ENCODE results near the gene CAMK1D.
"Not testable (repeated sequence)": the region's sequence is repeated elsewhere in the genome, so short reads cannot be mapped to it uniquely, and the experiment has no call there.

Gene CAMK1D

DNA sequence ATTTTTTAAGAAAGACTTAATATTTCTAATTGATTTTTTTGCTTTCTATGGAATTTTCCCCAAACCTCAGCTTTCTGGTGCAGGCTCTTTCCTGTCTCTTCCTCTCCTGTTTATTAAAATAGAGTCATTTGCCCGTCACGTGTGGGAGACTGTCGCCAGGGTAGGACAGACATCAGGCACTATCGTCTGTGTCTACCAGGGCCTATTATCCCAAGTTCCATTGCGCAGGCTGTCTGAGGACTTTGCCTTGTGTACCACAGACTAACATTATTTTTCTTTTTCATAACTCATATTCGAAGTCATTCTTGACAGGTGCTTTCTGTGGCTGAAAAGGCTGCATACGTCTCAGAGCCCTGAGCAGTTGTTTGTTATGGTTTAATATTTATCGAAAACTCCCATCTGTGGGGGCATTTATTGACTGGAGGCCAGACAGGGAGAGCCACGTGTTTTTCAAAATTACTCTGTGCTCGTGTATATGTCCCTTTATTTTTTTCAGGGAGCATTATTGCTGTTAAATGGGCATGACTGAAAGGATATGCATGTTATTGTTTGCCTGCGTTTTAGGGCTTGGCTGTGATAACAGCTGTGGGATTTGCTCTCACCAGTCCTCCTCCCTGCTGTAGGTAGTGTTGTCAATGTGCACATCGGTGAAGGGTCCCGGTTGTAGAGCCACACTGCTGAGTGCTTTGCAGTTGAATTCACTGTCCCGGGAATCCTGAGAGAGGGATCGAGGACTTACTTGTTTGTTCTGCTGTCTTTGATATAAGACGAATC is 89.8 kb downstream of the CAMK1D start:
- no peak for DNase-seq (ENCODE audit: low read depth, low spot score)
- TF ChIP-seq, protein P1, sequence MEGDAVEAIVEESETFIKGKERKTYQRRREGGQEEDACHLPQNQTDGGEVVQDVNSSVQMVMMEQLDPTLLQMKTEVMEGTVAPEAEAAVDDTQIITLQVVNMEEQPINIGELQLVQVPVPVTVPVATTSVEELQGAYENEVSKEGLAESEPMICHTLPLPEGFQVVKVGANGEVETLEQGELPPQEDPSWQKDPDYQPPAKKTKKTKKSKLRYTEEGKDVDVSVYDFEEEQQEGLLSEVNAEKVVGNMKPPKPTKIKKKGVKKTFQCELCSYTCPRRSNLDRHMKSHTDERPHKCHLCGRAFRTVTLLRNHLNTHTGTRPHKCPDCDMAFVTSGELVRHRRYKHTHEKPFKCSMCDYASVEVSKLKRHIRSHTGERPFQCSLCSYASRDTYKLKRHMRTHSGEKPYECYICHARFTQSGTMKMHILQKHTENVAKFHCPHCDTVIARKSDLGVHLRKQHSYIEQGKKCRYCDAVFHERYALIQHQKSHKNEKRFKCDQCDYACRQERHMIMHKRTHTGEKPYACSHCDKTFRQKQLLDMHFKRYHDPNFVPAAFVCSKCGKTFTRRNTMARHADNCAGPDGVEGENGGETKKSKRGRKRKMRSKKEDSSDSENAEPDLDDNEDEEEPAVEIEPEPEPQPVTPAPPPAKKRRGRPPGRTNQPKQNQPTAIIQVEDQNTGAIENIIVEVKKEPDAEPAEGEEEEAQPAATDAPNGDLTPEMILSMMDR (IDR thresholded peaks at IDR 0.05; ENCODE audit: low read depth, low read length): no peak
- no peak overlapping the region for H3K4me3 ChIP-seq (ENCODE audit: low read depth, low read length)
- in situ Hi-C loops (cut with HindIII; ENCODE audit: low sequenced_read_pairs): no loop called here

DNA sequence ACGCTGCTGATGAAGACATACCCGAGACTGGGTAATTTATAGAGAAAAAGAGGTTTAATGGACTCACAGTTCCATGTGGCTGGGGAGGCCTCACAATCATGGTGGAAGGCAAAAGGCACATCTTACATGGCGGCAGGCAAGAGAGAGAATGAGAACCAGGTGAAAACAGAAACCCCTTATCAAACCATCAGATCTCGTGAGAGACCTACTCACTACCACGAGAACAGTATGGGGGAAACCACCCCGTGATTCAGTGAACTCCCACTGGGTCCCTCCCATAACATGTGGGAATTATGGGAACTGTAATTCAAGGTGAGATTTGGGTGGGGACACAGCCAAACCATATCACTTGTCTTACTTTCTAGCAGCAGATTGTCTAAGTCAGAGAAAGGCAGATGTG is 90.4 kb downstream of the CAMK1D start:
- H3K4me3 ChIP-seq (ENCODE audit: low read depth, low read length); in situ Hi-C loops (cut with HindIII; ENCODE audit: low sequenced_read_pairs); DNase-seq (ENCODE audit: low read depth, low spot score): not testable (repeated sequence)

DNA sequence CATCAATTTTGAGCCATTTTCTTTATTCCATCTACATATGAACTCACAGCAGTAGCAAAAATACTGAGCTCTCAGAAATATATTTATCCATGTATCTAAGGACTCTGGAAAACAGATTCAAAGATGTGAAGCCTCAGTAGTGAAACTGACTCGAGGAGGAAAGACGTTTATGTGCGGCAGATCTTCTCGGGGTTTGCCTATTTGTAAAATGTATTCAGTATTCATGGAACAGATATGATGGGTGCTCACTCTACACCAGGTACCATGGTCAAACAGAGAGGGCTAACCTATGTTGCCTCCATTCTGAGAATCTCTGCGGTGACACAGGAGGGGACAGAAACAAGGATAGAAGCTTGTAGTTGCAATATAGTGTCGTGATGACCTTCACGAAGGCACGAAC is 93.7 kb downstream of the CAMK1D start:
- no peak overlapping the region for H3K4me3 ChIP-seq (ENCODE audit: low read depth, low read length)
- TF ChIP-seq, protein P1 (IDR thresholded peaks at IDR 0.05; ENCODE audit: low read depth, low read length): no peak
- in situ Hi-C loops (cut with HindIII; ENCODE audit: low sequenced_read_pairs): no loop called here
- DNase-seq (ENCODE audit: low read depth, low spot score): no peak

DNA sequence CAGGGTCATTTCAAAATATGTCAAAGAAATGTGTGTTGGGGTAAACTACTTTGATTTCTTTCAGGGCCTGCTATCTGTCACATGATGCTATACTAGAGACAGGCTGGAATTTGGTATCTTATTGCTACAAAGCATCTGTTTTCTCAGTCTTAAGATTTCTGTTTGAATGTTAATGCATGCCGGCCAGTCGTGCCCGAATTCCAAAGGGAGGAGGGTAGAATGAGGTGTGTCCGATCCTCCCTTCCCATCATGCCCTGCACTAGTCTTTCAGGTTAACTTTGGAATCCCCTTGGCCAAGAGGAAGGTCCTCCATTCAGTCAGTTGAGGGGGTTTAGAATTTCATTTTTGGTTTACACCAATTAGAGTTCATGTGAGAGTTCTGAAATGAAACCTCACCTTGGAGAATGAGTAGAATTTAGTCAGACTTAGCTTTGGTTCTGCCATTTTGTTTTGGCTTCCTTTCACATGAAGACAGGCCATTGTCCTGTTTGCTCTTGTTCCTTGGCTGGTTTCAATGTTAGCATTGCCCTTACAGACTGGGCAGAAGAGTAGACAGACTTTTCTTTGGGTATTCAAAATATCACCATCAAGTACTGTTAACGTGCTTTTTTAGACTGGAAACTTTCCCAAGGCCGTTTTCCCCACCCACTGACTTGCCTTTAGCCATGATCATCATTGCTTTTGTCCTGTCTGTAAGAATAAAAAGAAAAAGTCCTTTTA is 95.8 kb downstream of the CAMK1D start:
- in situ Hi-C loops (cut with HindIII; ENCODE audit: low sequenced_read_pairs): no loop called here
- no peak for DNase-seq (ENCODE audit: low read depth, low spot score)
- TF ChIP-seq, protein P1 (IDR thresholded peaks at IDR 0.05; ENCODE audit: low read depth, low read length): no peak
- no peak overlapping the region for H3K4me3 ChIP-seq (ENCODE audit: low read depth, low read length)

DNA sequence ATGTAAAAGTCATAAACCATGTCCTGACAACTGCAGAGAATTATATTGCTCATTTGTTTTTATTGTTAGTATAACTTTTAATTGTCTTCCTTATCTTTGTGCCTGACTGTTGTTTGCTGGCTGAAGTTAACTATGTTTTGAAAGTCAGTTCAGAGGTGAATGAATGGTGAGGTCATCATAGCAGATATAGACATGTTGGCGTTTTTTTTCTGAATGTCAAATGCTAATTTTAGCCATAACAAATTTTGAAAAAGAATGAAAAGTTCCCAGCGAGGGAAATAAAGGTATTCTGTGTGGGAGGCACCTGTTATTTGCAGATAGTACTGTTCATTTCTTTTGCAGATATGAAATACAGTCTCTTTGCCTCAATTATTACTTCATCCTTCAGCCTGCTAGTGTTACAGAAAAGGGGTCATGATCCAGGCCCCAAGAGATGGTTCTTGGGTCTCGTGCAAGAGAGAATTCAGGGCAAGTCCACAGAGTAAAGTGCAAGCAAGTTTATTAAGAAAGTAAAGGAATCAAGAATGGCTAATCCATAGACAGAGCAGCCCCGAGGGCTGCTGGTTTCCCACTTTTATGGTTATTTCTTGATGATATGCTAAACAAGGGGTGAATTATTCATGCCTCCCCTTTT is 96.5 kb downstream of the CAMK1D start:
- H3K4me3 ChIP-seq (ENCODE audit: low read depth, low read length): no peak overlapping the region
- in situ Hi-C loops (cut with HindIII; ENCODE audit: low sequenced_read_pairs): no loop called here
- TF ChIP-seq, protein P1 (IDR thresholded peaks at IDR 0.05; ENCODE audit: low read depth, low read length): no peak
- no peak for DNase-seq (ENCODE audit: low read depth, low spot score)

DNA sequence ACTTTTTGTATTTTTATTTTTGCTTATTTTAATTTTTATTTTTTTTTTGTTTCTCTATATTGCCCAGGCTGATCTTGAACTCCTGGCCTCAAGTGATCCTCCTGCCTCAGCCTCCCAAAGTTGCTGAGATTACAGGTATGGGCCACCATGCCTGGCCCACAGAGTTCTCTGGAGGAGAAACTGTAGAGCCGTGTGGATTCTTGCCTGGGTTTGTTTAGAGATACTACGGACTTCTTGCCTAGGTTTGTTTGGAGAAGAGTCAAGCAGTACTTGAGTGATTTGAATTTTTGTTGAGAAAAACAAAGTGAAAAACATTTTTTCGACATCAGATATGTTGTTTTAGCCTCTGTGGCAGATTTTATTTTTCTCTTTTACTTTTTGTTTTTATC is 99.0 kb downstream of the CAMK1D start:
- TF ChIP-seq, protein P1 (IDR thresholded peaks at IDR 0.05; ENCODE audit: low read depth, low read length): no peak
- in situ Hi-C loops (cut with HindIII; ENCODE audit: low sequenced_read_pairs): no loop called here
- no peak overlapping the region for H3K4me3 ChIP-seq (ENCODE audit: low read depth, low read length)
- no peak for DNase-seq (ENCODE audit: low read depth, low spot score)

Data from astrocyte of the spinal cord (primary cell).